T-helper 2 cell treated with Interferon-gamma antibody and Interleukin-4, amounts not matched to agents 100 ng/mL and 5 ng/mL, for 36 hours (primary cell): ENCODE data around the gene FKBP7. TPM values are rescaled to one million over a fixed set of nuclear protein-coding genes. Genes with fewer than 3 reads are reported as not detected.
"Not testable (repeated sequence)": the region's sequence is repeated elsewhere in the genome, so short reads cannot be mapped to it uniquely, and the experiment has no call there.

Source experiments
- intact Hi-C: fragments of 100-400 bp; cut with micrococcal nuclease; formaldehyde crosslinking; loops from one replicate; pipeline ENCODE4 v1.15.1; 2023
- total RNA-seq: library from RNA; stranded (reverse); gene quantifications from 2 replicates; pipeline ENCODE4 v1.2.3, GENCODE V29; 2022

FKBP7 gene
- total RNA-seq, 1 donor from 2014 or later = 3.5 TPM

DNA sequence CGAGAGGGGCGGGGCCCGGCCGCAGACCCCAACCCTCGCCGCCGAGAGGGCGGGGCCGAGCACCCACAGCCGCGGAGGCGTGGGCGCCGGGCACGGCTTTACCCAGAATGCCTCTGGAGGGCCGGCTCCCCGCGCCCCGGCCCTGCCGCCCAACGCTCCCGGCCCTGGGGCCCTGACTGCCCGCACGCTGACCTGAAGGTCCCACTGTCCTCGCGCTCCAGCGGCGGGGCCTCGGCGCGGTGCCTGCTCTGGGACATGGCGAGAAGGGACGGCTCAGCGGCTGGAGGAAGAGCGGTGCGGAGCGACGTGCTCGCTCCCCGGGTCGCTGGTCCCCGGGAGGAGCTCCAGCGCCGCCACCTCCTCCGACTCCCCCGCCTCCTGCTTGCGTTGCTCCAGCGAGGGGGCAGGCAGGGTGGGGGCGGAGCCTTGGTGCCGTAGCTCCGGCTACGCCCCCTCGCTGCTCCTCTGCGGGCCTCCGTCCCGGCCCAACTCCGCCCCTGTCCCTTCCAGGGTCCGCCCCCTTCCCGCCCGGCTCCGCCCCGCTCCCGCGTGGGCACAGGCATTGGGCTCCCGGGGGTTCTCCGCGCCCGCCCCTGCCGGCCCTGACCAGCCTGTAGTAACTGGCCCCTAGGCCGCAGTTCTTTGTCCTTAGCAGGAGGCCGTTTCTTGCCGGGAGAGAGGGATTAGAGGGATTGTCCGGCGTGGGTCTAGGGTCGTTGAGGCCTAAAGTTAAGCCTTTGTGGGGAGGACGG lies 27.4 kb downstream of the FKBP7 start, which contains the start of the genes PJVK and PRKRA:
Gene PJVK, plus strand, starts transcription at position 605 of the 752 bp plus-strand sequence. CDS start 2,032 bp downstream, outside the sequence.
Gene PRKRA, minus strand, starts transcription at position 402 of the 752 bp plus-strand sequence. Its CDS starts 145 bp downstream, at position 257.
- intact Hi-C loops = loop anchor here (1.0 to 2.0 kb wide), 7 partner anchors 27 to 1556 kb away; partner anchors contain the start of genes CWC22, FKBP7, OSBPL6 and RBM45

DNA sequence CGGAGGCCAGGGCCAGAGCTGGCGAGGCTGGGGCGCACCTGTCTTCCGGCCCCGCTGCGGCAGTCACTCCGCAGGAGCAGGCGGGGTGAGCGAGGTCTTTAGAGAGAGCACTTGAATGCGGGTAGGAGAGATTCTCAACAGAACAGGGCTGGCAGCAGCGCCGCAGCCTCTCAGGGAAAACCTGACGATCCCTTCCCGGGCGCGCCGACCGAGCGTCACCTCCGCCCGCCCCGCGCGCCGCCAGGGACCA lies 28.0 kb downstream of the FKBP7 start:
- intact Hi-C loops = loop anchor here (1.0 to 2.0 kb wide), 5 partner anchors 36 to 1556 kb away; partner anchors contain the start of genes CWC22, OSBPL6 and RBM45

DNA sequence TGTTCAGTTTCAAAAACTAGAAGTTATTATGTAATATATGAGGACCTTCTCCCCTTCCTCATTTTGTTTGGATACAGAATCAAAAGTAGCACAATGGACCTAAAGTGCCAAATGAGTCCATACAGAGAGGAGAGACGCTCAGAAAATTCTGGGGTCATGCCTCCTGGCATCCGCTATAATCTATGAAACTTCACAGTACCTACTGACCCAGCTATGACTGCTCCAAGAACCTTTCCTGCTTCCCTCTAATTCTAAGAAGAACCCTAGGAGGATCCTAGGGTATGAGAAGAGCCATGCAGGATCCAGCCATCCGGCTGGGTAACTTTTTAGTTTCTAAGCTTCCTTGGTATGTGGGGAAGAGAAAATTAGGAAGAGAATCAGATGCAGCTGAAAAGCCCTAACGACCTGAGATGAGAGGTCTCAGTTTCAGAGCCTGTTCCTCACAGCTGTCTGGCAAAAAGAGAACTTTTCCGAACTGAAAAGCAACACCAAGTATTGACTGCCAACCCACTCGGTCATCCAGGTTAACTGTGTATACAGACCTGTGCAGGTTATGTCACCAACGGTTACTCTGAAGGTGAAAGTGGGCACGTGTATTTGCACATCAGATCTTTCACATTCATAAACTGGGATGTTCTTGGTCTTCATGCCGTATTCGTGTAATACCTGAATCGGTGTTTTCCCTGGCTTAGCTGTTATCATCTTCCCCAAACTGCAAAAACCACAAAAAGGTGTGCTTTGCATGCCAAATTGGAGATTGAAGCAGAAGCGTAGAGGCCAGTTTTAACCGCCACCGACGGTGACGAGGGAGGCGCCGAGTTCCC lies 28.5 kb downstream of the FKBP7 start:
- intact Hi-C loops = loop anchor here (1.0 to 2.0 kb wide), 5 partner anchors 36 to 1557 kb away; partner anchors contain the start of genes CWC22, OSBPL6 and RBM45

DNA sequence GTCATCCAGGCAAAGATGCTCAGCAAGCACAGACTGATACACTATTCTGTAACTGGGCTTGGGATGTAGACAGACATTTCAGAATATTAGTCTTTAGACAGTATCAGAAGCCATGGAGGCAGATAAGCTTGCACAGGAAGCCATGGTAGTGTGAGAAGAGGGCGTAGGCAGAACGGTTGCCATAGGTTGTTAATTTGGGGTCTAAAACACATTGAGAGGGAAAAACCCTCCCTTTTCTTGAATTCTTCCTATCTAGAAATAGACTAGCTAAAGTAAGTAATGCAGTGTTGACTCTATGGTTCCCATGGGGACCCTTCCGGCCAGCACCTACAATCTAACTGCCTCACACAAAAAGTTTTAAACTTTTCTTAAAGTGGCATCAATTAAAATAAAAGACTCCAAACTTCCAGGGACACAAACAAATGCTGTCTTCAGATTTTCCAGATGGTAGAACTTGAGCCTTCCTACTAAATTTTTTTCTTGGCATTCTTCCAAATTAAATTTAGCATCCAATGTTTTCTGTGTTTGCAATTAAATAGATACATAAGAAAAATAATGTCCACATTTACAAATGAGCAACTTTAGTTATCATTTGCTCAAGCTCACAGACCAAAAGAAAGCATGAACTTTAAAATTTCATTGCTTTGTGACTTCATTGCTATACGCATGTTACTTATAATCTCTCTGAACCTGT lies 29.3 kb downstream of the FKBP7 start:
- intact Hi-C loops = no loop called here

DNA sequence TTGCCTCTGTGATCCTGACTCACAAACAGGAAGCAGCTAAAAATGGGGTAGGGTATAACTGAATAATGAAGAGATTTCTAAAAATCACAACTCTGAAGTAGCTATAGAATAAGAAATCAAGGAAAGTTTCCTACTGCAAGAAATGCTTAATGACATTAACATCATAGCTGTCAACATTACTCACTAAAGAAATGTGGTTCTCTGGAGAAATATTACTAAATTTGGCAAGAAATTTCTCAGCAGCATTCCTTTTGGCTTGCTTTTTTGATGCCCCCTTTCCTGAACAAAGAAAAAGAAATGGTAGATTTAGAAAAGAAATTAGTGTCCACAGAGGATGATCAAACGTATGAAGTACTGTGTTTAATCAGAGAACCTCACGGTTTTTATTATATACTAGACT lies 37.0 kb downstream of the FKBP7 start:
- intact Hi-C loops = no loop called here

DNA sequence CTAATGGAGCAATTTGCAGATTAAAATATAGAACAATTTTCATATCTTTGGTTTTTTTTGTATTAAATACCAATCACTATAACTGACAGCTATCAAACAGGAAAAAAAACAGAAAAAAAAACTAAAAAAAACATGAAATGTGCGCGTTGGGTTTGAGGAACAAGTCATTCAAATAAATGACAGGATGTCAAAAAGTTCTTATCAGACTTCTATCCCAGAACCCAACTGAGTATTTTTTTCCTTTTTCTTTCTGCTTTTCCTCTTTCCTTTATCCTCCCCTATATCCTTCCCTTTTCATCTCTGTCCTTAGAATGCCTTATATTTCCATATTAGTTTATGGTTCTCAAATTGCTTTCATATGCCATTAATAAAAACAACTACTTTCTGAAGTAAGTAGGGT lies 41.7 kb downstream of the FKBP7 start:
- intact Hi-C loops = no loop called here

DNA sequence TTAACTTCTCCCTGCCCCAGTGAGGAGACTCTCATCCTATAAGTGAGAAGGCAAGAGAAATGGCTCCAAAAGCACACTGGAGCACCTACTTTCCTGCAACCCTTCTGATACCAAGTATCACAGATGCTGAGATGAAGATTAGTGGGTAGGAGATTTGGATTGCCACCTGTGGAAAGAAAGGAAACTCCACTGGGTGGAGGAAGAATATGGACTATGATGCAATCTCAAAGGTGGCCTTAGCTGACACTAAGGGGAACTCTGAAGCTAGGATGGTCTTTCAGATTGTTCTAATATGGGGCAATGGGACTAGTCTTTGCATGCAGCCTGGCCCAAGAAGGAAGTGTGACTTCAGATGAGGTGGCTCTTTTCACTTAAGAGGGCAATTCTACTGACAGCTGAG lies 49.1 kb downstream of the FKBP7 start:
- intact Hi-C loops = no loop called here

DNA sequence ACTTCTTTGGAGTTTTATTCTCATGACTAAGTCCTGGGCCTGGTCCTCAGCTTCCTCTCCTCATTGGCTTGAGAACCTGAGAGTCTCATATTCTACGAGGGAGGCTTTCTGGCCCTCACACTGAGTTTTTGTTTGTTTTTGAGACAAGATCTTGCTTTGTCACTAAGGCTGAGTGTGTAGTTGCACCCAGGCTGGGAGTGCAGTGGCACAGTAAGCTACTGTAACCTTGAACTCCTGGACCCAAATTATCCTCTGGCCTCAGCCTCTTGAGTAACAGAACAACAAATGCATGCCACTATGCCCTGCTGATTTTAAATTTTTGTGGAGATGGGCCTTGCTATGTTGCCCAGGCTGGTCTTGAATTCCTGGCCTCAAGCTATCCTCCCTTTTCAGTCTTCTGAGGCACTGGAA lies 50.0 kb downstream of the FKBP7 start:
- intact Hi-C loops = no loop called here

DNA sequence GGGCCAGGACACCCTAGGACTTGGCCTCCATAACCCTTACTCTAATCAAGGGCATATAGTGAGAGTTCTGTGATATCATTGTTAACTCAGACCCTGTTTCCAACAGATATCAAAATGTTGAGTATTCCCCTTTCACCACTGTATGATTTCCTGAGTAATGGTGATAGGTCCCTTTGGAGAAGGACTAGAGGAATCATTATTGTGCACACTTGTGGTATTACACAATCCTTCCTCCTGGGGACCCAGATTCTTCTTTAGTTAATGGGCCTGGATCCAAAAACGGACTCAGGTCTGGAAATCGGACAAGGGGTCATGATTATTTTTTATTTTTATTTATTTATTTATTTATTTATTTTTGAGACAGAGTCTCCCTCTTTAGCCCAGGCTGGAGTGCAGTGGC lies 50.9 kb downstream of the FKBP7 start:
- intact Hi-C loops = no loop called here

DNA sequence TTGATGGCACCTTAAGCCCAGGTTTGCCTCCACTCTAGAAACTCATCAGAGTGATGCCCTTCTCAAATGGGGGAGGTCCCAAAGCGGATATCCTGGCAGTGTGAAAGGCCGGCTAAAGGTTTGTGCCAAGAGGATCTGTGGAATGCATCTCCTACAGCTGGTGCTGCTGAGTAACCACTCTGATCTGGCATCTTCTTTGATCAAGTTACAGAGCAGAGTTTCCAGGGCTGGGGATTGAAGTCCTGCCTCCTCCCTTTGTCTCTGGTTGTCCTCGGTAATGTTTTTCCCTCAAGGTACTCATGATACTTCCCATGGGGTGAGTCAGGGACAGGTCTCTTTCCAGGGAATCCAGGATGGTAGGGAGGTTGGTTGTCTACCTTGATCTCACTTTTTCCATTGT lies 52.0 kb downstream of the FKBP7 start:
- intact Hi-C loops = no loop called here

DNA sequence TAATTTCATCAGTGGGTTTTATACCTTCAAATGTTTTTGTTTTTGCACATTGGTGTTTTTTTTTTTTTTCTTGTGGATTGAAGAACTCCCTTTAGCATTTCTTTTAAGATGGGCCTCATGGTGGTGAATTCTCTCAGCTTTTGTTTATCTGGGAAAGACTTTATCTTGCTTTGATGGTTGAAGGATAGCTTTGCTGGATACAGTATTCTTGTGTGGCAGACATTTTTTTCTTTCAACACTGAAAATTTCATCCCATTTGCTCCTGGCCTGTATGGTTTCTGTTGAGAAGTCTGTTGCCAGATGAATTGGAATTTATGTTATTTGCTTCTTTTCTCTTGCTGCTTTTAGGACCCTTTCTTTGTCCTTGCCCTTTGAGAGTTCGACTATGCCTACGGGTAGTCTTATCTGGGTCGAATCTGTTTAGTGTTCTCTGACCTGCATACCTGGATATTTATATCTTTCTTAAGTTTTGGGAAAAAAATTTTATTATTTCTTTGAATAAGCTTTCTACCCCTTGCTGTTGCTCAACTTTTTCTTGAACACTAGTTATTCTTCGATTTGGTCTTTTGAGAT lies 53.1 kb downstream of the FKBP7 start:
- intact Hi-C loops = no loop called here

DNA sequence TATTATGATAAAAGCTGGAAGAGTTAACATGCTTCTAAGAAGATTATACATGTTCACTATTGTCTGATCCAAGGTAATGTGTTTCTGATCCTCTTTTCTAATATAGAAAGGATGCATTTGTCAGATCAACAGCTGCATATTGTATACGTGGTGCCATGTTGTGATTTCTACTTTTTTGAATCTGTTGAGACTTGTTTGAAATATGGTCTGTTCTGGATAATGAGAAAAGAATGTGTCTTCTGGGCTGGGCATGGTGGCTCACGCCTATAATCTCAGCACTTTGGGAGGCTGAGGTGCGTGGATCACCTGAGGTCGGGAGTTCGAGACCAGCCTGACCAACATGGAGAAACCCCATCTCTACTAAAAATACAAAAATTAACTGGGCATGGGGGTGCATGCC lies 54.7 kb downstream of the FKBP7 start:
- intact Hi-C loops = not testable (repeated sequence)

DNA sequence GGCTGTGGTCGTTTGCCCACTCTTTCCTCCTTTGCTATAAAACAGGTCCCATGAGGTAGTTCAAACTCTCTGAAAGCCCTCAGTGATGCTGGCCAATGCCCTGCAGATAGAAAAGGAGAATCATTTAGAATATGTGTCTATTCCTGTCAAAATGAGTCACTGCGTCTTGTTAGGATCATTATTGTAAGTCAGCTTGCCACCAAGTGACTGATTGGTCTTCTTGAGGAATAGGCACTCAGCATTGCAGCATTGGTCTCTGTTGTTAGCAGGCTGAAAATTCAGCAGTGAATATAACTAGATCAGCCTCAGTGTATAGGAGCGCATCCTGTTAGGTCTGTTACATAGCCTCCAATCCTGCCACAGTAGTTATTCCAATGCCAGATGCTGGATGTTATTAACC lies 56.3 kb downstream of the FKBP7 start:
- intact Hi-C loops = no loop called here

DNA sequence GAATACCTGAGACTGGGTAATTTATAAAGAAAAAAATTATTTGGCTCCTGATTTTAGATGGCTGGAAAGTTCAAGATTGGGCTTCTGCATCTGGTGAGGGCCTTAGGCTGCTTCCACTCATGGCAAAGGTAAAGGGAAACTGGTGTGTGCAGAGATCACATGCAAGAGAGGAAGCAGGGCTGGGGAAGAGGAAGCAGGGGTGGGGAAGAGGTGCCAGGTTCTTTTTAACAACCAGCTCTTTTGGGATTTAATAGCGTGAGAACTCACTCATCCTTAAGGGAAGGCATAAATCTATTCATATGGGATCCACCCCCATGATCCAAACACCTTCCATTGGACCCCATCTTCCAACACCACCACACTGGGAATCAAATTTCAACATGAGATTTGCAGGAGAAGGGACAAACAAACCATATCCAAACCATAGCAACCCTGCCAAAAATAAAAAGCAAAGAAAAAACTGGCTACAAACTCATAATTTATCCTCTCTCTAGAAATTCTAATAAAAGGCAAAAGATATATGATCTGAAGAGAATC lies 57.9 kb downstream of the FKBP7 start:
- intact Hi-C loops = no loop called here

DNA sequence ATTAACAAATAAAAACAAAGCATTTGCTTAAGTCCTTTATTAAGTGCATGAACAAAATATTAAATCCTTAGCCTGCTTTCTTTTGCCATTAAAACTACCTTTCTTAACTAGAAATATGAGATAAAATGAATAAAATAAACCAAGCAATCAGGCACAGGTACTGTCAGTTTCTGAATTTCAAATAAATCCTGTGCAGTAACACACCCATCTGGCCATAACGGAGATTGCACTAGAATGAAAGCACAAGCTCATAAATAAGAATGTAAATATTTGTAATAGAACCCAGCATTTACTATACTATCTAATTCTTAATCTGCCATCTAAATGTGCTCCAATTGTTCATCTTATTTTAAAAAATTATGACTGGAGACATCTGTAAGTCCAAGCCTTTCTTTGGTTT lies 59.3 kb downstream of the FKBP7 start:
- intact Hi-C loops = no loop called here

DNA sequence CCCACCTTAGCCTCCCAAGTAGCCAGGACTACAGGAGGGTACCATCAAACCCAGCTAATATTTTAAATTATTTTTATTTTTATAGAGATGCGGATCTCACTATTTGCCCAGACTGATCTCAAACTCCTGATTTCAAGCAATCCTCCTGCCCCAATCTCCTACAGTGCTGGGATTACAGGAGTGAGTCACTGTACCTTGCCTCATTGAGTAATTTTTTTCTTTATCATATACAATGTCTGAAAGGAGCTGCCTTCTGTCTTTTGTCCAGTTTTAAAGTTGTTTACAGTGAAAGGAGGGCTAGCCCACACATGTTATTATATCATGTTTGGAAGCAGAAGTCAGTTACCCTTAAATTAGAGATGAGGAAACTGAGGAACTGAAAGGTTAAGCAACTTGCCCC lies 60.0 kb downstream of the FKBP7 start:
- intact Hi-C loops = no loop called here

DNA sequence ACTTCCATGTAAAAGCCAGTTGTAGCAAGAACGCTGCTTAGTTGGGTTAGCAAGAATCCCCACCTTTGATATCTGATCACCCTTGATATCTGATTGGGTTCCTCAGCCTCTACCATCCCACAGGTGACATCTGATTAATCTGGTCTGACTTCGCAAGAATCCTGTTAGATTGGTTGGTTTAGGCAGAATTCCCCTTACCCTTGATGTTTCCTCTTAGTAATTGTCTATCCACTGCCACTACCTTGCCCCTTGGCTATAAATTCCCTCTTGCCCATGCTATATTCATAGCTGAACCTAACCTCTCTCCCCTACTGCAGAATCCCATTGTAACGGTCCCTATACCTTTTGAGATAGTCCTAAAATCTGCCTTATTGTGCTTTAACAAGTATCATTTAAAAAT lies 60.5 kb downstream of the FKBP7 start:
- intact Hi-C loops = no loop called here

DNA sequence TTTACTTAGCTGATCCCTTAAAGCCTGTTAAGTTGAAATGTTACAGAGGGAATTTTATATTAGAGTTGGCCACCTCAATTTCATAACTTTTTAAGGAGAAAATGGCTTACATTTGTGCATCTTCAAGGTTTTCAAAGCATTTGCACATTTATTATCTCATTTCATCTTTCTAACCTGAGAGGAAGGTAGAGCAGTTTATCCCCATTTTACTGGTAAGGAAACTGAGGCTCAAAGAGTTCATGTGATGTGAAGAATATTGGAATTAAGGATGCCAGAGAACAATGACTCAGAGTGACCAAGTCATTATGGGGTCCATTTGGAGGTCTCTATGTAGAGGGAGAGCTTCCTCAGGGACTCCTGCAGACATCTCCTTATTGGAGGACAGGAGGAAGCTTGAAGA lies 62.4 kb downstream of the FKBP7 start:
- intact Hi-C loops = loop anchor here (2.0 kb wide), 1 partner anchor 221 kb away; the partner anchor contains the start of gene OSBPL6

DNA sequence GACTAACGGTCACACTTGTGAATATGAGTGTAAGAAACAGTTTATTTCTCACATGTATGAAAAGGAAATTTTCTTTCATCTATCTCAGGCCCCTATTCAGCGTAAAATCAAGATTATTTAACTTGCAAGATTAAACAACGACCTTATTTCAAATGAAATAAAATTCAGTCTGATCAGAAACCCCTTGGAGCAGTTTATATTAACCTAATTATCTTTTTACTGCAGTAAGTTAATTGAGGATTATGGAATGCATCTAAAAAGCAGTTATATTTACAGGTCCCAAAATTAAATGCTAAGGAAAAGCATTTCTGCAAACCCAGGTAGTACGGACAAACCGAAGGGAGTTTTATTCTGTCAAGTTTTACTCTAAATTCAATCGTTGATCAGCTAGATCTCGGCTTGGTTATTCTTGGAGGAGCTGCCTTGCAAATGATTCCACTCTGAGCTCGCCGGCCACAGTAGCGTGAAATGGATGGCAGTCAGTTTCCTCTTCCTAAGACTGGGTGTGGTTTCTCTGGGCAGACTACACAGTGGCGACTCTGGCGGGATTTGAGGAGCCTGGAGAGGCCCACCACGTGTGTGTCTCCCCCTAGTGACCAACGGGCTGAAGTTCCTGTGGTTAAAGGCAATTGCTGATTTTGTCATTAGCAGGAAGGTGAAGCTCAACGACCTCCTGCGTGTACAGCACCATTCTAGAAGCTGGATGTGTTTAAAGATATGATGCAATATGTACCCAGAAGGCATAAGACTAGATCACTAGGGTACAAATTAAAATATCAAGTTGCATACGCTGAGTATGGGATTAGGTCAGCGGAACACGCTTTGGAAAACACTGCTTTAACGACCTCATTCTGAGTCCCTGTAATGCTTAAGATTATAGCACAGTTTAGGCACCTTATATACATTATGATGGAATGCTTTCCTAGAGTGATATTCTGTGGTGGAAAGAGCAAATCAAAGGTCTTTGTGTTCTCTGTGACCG lies 63.8 kb downstream of the FKBP7 start:
- intact Hi-C loops = loop anchor here (1.0 to 2.0 kb wide), 7 partner anchors 17 to 302 kb away; partner anchors contain the start of genes FKBP7, OSBPL6 and RBM45
